A673 (cell line): ENCODE measurements around the gene ABCA4. TPM values are rescaled to one million over a fixed set of nuclear protein-coding genes. Genes with fewer than 3 reads are reported as not detected.
"Not testable (repeated sequence)": the region's sequence is repeated elsewhere in the genome, so short reads cannot be mapped to it uniquely, and the experiment has no call there.

Experiments
- BruUV-seq: library from RNA; stranded (reverse); fragments of 400-500 nt; replicated peaks from 2 replicates; lab custom pipeline; 2021; lab: Mats Ljungman, UMichigan
- CTCF ChIA-PET: fragments of 300-600 bp; sonication (Branson Sonifier 250); formaldehyde crosslinking; loops from one replicate; lab custom pipeline; 2022; ENCODE audit warnings: antibody characterized with exemption; lab: Charles Lee
- POLR2A ChIA-PET: fragments of 300-600 bp; sonication (Branson Sonifier 250); formaldehyde crosslinking; loops from one replicate; lab custom pipeline; 2022; ENCODE audit warnings: antibody characterized with exemption; ENCODE audit not compliant: low non-redundant PET; lab: Charles Lee
- DNase-seq: peaks from one replicate; pipeline ENCODE4 v3.0.0-alpha.2; 2015; ENCODE audit warnings: low spot score
- H3K27ac ChIP-seq: fragments of 200-600 bp; sonication (generic); 2 replicates; pipeline ENCODE4 v1.5.1; 2016; ENCODE audit warnings: mixed run types, low read depth, mild to moderate bottlenecking, mixed read lengths, antibody characterized with exemption, low read length; ENCODE audit not compliant: poor library complexity, severe bottlenecking
- H3K27me3 ChIP-seq: fragments of 200-600 bp; sonication (generic); replicated peaks from 2 replicates; pipeline ENCODE4 v1.6.1; 2017; ENCODE audit warnings: mixed run types, low read depth, mild to moderate bottlenecking, mixed read lengths, antibody characterized with exemption, low read length; ENCODE audit not compliant: insufficient read depth, poor library complexity
- H3K36me3 ChIP-seq: fragments of 200-600 bp; sonication (generic); 2 replicates; pipeline ENCODE4 v1.6.1; 2016; ENCODE audit warnings: mixed run types, mild to moderate bottlenecking, mixed read lengths, antibody characterized with exemption, low read length; ENCODE audit not compliant: insufficient read depth, poor library complexity, severe bottlenecking
- H3K4me1 ChIP-seq: fragments of 200-600 bp; sonication (generic); 2 replicates; pipeline ENCODE4 v1.6.1; 2017; ENCODE audit warnings: mixed run types, mild to moderate bottlenecking, mixed read lengths, antibody characterized with exemption, low read length; ENCODE audit not compliant: insufficient read depth, poor library complexity, severe bottlenecking
- H3K4me3 ChIP-seq: fragments of 200-600 bp; sonication (generic); 2 replicates; pipeline ENCODE4 v1.5.1; 2016; ENCODE audit warnings: low read depth, mixed run types, mild to moderate bottlenecking, mixed read lengths, low read length; ENCODE audit not compliant: poor library complexity, severe bottlenecking
- H3K9me3 ChIP-seq: fragments of 200-600 bp; sonication (generic); 2 replicates; pipeline ENCODE4 v1.6.1; 2016; ENCODE audit warnings: mixed run types, low read depth, mild to moderate bottlenecking, mixed read lengths, antibody characterized with exemption, low read length; ENCODE audit not compliant: poor library complexity, severe bottlenecking
- EZH2 ChIP-seq: fragments of 200-600 bp; sonication (generic); IDR thresholded peaks from 2 replicates; pipeline ENCODE4 v1.6.1; 2017; ENCODE audit warnings: borderline replicate concordance, low read depth, mild to moderate bottlenecking, mixed read lengths, antibody characterized with exemption, low read length; ENCODE audit not compliant: poor library complexity, severe bottlenecking
- intact Hi-C: fragments of 100-400 bp; cut with micrococcal nuclease; formaldehyde crosslinking; loops from one replicate; pipeline ENCODE4 v1.10.0; 2022; ENCODE audit not compliant: unreplicated experiment
- total RNA-seq: library from RNA; stranded (reverse); gene quantifications from 2 replicates; pipeline ENCODE4 v1.2.3, GENCODE V29; 2021
- TF ChIP-seq, protein P1 (sequence below): fragments of 300-800, 200-600 bp; sonication (generic); conservative IDR thresholded peaks from 2 replicates; pipeline ENCODE4 v1.5.1; 2017; ENCODE audit warnings: low read depth, mild to moderate bottlenecking, antibody characterized with exemption, low read length, moderate library complexity, mixed read lengths

The ABCA4 gene
- total RNA-seq, 1 experiment from 2014 or later, result 0.09 TPM

DNA sequence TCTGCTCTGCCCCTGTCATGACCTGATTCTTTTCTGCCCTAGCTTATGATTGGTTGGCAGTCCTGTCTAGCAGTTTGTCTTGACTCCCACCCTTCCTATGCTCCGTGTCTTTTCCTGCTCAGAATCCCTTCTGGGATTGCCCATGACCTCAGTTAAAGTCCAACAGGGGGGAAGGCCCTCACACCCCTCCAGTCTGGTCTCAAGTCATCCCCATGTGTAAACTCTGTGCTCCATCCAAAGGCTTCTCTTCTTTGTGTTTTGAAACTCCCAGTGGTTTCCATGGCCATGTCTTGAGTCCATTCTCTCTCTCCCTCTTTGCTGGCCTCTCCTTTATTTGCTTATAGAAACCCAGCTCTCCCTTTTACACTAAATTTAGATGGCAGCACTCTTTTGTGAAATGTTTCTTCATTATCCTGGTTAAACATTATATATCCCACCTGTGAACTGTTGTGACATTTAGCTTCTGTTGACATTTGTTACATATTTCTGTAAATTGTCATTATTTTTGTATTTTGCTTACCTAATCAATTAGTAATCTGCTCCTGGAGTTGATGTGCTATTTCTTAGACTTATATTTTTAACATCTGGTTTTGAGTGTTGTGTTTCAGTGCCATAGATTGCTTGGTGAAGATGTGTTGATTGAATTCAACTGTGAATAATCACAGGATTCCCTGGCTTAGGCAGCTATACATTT, 162.8 kb downstream of the ABCA4 start:
- DNase-seq, result no peak
- Histone ChIP-seq H3K9me3 (peaks cover 14% of the 10 kb centered on the region), H3K36me3 (no peaks in the 10 kb centered on the region), H3K4me3 (no peak overlapping the region), H3K27ac (no peak overlapping the region), H3K27me3 (no peaks in the 10 kb centered on the region), H3K4me1 (no peaks in the 10 kb centered on the region)
- ChIA-PET POLR2A (no interaction called here), CTCF (interaction anchor here (0.7 kb wide), 1 partner anchor 21 kb away, joined by 6 read pairs; no protein-coding TSS in a partner anchor)
- no TSS peak for BruUV-seq
- TF ChIP-seq EZH2, result no peak
- TF ChIP-seq, protein P1, sequence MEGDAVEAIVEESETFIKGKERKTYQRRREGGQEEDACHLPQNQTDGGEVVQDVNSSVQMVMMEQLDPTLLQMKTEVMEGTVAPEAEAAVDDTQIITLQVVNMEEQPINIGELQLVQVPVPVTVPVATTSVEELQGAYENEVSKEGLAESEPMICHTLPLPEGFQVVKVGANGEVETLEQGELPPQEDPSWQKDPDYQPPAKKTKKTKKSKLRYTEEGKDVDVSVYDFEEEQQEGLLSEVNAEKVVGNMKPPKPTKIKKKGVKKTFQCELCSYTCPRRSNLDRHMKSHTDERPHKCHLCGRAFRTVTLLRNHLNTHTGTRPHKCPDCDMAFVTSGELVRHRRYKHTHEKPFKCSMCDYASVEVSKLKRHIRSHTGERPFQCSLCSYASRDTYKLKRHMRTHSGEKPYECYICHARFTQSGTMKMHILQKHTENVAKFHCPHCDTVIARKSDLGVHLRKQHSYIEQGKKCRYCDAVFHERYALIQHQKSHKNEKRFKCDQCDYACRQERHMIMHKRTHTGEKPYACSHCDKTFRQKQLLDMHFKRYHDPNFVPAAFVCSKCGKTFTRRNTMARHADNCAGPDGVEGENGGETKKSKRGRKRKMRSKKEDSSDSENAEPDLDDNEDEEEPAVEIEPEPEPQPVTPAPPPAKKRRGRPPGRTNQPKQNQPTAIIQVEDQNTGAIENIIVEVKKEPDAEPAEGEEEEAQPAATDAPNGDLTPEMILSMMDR, result no peak
- intact Hi-C loops, result no loop called here

DNA sequence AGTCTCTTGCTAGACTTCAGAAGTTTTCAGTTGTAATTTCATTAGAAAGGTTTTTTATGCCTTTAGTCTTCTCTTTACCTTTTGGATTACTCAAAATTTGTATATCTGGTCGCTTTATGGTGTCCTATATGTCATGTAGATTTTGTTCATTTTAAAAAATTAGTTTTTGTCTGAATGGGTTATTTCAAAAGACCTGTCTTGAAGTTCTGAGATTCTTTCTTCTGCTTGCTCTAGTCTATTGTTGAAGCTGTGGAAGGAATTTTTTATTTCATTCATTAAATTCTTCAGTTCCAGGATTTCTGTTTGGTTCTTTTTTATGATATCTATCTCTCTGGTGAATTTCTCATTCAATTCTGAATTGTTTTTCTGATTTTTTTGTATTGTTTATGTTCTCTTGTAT, 165.2 kb downstream of the ABCA4 start:
- intact Hi-C loops, result no loop called here
- ChIA-PET CTCF (no interaction called here), POLR2A (no interaction called here)
- no TSS peak for BruUV-seq
- Histone ChIP-seq H3K36me3 (no peaks in the 10 kb centered on the region), H3K9me3 (peaks cover 14% of the 10 kb centered on the region), H3K27me3 (no peaks in the 10 kb centered on the region), H3K4me3 (no peak overlapping the region), H3K27ac (no peak overlapping the region), H3K4me1 (no peaks in the 10 kb centered on the region)
- DNase-seq, result no peak
- TF ChIP-seq EZH2, result no peak
- TF ChIP-seq, protein P1, result no peak

DNA sequence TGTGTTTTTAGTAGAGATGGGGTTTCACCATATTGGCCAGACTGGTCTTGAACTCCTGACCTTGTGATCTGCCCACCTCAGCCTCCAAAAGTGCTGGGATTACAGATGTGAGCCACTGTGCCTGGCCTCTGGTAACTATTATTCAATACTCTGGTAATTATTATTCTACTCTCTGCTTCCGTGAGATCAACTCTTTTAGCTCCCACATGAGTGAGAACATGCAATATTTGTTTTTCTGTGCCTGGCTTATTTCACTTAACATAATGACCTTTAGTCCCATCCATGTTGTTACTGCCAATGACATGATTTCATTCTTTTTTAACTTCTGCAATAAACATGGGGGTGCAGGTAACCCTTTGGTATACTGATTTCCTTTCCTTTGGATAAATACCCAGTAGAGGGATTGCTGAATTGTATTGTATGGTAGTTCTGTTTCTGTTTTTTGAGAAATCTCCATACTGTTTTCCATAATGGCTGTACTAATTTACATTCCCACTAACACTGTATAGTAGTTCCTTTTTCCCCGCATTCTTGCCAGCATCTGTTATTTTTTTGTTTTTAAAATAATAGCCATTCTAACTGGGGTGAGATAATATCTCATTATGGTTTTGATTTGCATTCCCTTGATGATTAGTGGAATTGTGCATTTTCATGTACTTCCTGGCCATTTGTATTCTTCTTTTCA, 173.8 kb downstream of the ABCA4 start:
- POLR2A ChIA-PET, DNase-seq, H3K9me3 ChIP-seq, intact Hi-C loops, BruUV-seq, H3K27ac ChIP-seq, H3K4me1 ChIP-seq, H3K4me3 ChIP-seq, H3K27me3 ChIP-seq, CTCF ChIA-PET, H3K36me3 ChIP-seq: not testable (repeated sequence)

Other genes with a start within 250 kb of the ABCA4 start
- gene DNTTIP2, start 241.9 kb downstream of the ABCA4 start, total RNA-seq, result 78.4 and 102 TPM in 2 replicates
- 27.5 and 34.4 TPM in 2 replicates for gene GCLM, start 211.7 kb downstream of the ABCA4 start, total RNA-seq
- 1.7 and 1.8 TPM in 2 replicates for gene ARHGAP29, start 116.4 kb upstream of the ABCA4 start, total RNA-seq